GM18498 (cell line): ENCODE measurements around the gene TMEM37.

ENCODE experiments used
- ATAC-seq: cut with Tn5 transposase; IDR thresholded peaks from one replicate; pipeline ENCODE4 v1.9.1; 2021; ENCODE audit warnings: mild to moderate bottlenecking, moderate library complexity; ENCODE audit not compliant: unreplicated experiment

TMEM37 gene

DNA sequence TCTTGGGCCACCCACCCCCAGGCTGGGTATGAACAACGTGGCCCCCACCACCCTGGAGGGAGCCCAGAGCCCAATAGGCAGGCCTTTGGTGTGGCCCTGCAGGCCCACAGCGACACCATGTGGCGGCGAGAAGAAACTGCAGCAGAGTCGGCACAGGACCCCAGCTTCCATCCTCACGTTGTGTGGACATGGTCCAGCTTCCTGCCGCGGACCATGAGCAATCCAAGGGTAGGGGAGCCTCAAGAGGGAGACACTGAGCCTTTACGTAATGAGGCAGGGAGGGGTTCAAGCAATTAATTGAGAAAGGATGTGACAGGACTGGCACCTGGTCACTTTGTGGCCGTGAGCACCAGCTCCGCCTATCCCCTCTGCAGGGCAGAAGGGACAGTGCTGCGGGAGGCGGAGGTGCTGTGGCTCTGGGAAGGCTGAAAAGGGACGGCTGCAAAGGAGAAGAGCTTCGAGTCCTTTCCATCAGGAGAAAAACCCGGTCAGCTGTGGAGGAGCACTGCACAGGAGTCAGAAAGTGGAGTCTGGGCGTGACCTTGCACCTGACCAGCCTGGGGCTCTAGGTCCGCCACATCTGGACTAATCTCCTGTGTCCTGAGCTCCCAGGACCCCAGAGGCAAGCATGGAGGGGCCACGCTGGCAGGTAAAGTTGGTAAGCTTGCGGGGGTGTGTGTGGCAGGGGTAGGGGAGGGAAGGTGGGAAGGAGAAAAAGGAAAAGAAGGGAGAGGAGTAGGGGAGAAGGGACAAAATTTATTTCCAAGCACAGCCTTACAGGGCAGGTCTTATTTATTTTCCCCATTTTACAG lies 44.9 kb downstream of the TMEM37 start:
- ATAC-seq: peak; percentile 73

GRCh38 chr2:119477113-119477505 lies 45.5 kb downstream of the TMEM37 start:
- ATAC-seq: no peak

DNA sequence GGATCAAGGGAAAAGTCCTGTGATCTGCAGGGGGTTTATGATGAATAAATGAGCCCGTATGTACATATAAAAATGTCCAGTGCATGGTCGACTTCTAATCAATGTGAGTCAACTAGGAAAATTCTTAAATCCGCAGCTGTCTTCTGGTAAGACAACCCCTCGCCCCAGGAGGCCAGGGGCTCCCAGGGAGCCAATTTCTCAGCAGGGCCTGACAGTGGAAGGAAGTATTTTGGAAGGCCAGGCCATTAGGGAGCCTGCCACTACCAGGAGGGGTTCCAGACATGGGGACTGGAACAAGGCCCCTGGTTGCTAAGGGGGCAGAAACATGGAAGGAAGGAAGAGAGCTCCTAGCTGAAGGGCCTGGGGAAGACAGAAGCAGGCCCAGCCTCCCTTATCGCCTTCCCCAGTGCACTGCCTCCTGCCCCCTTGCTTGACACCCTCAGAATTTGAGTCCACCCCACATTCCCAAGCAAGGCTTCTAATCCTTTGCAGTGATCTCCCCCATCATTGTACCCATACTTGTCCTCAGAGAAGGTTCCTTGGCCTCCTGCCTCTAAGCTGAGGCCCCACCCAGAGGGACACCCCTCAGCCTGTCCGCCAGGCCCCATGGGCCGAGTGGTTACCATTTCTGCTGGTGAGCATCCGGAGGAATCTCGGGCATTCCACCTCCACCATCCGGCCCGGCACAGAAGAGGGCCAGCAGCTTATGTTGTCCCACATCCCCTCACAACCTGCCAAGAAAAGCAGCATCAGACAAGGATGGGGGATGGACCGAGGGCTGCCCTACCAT lies 46.7 kb downstream of the TMEM37 start:
- ATAC-seq: no peak

DNA sequence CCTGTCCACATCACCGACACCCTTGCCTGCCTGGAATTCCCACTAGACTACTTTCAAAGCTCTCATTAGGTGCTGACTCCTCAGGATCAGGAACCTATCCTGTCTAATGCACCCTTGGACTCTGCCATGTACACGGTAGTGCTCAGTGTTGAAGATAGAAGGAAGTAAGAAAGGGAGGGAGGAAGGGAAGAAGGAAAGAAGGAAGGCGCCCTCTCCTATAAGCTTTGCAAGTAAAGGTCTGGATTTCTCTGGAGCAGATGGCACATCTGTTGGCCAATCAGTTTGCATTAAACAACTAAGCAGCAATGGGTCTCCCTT lies 47.3 kb downstream of the TMEM37 start:
- no peak for ATAC-seq

DNA sequence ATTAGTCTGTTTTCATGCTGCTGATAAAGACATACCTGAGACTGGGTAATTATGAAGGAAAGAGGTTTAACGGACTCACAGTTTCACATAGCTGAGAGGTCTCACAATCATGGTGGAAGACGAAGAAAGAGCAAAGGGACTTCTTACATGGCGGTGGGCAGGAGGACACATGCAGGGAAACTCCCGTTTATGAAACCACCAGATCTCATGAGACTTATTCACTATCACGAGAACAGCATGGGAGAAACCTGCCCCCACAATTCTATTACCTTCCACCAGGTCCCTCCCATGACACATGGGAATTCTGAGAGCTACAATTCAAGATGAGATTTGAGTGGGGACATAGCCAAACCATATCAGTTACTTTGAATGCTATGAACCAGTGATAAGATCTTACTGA lies 48.5 kb downstream of the TMEM37 start:
- ATAC-seq: no peak

GRCh38 chr2:119480718-119481142 lies 49.1 kb downstream of the TMEM37 start:
- ATAC-seq: no peak

- no peak for ATAC-seq
Observed at GRCh38 chr2:119481501-119482455, 50.1 kb downstream of the TMEM37 start.

DNA sequence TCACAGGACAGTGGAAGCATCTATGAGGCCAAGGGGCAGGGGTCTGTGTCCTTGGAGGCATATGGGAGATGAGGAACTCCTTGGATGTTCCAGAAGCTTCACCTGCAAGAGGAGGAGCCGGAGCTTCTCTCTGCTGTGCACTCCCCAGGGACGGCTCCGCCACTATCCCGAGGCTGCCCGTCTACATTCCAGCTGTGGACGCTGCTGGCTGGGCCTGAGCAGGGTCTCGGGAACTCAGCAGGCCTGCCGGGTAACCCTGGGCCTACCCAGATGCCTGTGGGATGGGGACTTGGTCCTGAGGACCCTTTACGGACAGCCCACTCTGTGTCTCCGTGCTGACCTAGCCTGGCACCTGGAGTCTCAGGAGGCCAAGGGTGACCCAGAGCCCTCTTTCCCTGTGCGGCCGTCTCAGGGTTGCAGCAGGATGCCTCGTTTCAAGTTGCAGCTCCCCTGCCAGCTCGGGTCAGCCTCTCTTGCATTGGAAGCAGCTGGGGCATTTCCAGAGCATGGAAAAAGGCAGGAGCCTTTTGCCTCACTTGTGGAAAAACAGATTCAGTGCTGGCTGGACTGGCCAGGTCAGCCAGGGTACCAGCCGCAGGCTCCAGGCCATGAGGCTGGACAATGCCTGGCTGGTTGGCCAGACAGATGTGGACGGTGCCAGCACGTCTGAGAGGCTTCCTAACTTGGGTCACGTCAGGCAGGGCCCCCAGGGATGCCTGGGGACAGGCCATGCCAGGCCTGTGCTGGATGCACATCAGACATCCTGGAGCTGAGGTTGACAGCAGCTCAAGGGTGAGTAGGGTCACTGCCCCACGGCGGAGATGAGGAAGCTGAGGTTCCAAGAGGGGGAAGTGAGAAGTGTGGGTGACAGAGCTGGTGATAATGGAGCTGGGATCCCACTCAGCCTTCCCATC lies 51.1 kb downstream of the TMEM37 start:
- no peak for ATAC-seq

DNA sequence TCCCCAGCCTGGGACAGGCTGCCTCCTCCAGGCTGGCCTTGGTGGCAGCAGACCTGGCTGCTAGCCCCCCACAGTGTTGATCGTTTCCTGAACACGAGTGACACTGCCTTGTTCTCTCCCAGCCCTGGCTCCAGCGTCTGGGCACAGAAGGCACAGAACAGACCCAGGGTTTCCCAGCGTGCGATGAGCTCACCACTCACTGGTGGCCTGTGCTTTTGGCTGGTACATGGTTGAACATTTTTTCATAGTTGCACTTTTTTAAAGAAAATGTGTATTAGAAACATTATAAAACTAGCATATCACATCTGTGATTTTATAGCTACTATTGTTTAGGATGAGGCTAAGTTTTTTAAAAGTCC lies 51.7 kb downstream of the TMEM37 start:
- no peak for ATAC-seq

GRCh38 chr2:119483896-119484718 lies 52.5 kb downstream of the TMEM37 start:
- no peak for ATAC-seq

DNA sequence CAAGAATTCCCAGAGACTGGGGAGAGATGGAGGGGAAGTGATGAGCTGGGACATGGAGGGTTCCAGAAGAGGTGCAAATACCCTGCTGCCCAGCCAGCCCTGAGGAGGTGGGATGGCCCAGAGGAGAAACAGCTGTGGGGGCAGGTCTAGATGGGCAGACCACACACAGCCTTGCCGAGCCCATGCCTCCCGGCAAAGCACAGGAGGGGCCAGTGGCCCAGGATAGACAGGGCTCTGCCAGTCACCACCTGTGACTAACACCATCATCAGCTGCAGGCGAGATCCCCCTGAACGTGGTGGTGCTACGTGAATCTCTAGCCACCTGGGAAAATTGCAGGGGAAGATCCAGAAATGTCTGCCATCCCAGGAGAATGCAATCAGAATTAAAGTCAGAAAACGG lies 53.2 kb downstream of the TMEM37 start:
- ATAC-seq: no peak

GRCh38 chr2:119485336-119486110 lies 53.9 kb downstream of the TMEM37 start:
- ATAC-seq: no peak

DNA sequence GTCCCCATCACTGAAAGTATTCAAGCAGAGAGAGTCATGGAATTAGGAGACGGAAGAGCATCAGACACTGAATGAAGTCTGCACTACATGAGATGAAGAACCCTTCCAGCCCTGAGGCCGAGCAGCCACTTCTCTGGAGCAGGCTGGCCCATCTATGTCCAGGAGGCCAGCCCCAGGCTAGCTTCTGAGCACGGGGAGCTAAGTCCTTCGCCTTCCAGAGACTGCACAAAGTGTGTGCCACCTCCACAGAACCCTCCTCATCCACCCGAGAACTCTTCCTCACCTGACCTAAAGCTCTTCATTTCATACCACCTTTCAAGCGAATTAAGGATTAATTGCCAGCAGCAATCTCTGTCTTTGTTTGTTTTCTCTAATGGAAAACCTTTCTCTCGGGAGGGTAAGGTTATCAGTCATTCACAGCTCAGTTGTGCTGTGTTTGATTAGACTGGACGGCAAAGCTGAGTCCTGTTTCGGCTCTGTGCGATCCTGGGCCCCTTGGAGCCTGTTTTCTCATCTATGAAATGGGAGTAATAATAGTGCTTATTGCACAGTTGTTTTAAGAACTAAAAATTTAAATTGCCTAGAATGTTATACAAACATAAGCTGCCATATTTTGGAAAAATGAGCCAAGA lies 54.7 kb downstream of the TMEM37 start:
- no peak for ATAC-seq

DNA sequence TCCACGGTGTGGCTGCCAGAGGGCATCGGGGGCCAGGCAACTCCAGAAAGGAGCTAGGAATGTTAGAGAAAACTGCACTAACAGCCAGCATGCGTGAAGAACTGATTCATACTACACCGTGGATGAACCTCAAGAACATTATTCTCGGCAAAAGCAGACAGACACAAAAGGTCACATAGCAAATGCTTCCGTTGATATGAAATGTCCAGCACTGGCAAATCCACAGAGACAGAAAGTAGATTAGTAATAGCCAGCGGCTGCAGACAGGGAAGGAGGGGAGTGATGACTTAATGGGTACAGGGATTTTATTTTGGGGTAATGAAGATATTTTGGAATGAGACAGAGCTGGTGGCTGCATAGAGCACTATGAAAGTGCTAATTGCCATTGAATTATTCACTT lies 55.2 kb downstream of the TMEM37 start:
- ATAC-seq: no peak

- peak; percentile 87 for ATAC-seq
Observed at GRCh38 chr2:119487434-119488244, 56.0 kb downstream of the TMEM37 start.
